Measurements from ENCODE around the gene MN1. TPM values are rescaled to one million over a fixed set of nuclear protein-coding genes. Genes with fewer than 3 reads are reported as not detected.

The MN1 gene
- total RNA-seq, 1 donor from 2014 or later = 24.8 TPM

- DNase-seq = no peak
Observed at GRCh38 chr22:27711756-27712155, 89.8 kb downstream of the MN1 start.

- DNase-seq = no peak
Observed at GRCh38 chr22:27711012-27711411, 90.5 kb downstream of the MN1 start.

GRCh38 chr22:27709919-27710675, 91.5 kb downstream of the MN1 start:
- no peak for DNase-seq

GRCh38 chr22:27706489-27706888, 95.1 kb downstream of the MN1 start:
- no peak for DNase-seq

- no peak for DNase-seq
Observed at GRCh38 chr22:27705408-27706080, 96.0 kb downstream of the MN1 start.

- DNase-seq = no peak
Observed at GRCh38 chr22:27704581-27704980, 97.0 kb downstream of the MN1 start.

GRCh38 chr22:27699383-27700019, 102.1 kb downstream of the MN1 start:
- no peak for DNase-seq

GRCh38 chr22:27698813-27699212, 102.7 kb downstream of the MN1 start:
- DNase-seq = no peak

Other genes with a start within 250 kb of the MN1 start
- gene PITPNB, start 117.5 kb upstream of the MN1 start, total RNA-seq = 32.3 TPM